Measurements from ENCODE around the gene NAGPA.
"Not testable (repeated sequence)": the region's sequence is repeated elsewhere in the genome, so short reads cannot be mapped to it uniquely, and the experiment has no call there.

GRCh38 chr16:5080461-5080860 is 46.7 kb upstream of the NAGPA start:
- not testable (repeated sequence) for TF ChIP-seq KAT2A (conservative IDR thresholded peaks at IDR 0.05; ENCODE audit: control insufficient read depth, low read depth, low read length); SMC3 (IDR thresholded peaks at IDR 0.05; ENCODE audit: borderline replicate concordance, low read length)

All from GM12878 (cell line).